Fibroblast of villous mesenchyme (primary cell): ENCODE results near the gene PLCL1. TPM values are rescaled to one million over a fixed set of nuclear protein-coding genes. Genes with fewer than 3 reads are reported as not detected.

ENCODE experiments used
- DNase-seq: peaks from one replicate; pipeline ENCODE4 v3.0.0-alpha.2; 2010; ENCODE audit warnings: low read depth
- H3K4me3 ChIP-seq: 2 replicates; pipeline ENCODE4 v1.5.1; 2011; ENCODE audit warnings: low read depth, mild to moderate bottlenecking, low read length
- CTCF ChIP-seq: IDR thresholded peaks from 2 replicates; pipeline ENCODE4 v1.5.1; 2012; ENCODE audit warnings: low read depth, mild to moderate bottlenecking, low read length; ENCODE audit not compliant: insufficient read depth
- total RNA-seq: library from RNA; depleted of rRNA; stranded (reverse); fragments of >200 nt; gene quantifications from 2 replicates; pipeline ENCODE4 v1.2.3, GENCODE V29; 2012

PLCL1 gene
- total RNA-seq, 1 donor = 0.43 TPM

DNA sequence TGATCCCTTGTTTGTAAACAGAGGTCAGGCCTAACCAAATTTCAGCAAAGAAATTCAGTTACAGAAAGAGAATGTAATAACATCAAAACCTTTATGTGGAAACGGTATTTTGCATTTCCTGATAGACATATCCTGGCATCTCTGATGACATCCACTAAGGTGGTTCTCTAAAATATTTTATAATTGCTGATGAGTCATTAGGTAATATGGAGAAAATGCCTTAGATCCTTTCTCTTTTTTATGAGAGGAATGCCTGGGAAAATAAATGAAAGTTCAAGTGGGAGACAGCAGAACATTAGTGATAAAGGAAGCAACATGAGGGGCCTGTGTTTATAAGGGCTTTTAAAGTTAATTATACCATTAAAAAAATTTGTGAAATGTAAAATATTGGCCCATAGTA lies 72.6 kb downstream of the PLCL1 start:
- no peak for DNase-seq
- H3K4me3 ChIP-seq = no peak overlapping the region
- TF ChIP-seq CTCF = no peak

DNA sequence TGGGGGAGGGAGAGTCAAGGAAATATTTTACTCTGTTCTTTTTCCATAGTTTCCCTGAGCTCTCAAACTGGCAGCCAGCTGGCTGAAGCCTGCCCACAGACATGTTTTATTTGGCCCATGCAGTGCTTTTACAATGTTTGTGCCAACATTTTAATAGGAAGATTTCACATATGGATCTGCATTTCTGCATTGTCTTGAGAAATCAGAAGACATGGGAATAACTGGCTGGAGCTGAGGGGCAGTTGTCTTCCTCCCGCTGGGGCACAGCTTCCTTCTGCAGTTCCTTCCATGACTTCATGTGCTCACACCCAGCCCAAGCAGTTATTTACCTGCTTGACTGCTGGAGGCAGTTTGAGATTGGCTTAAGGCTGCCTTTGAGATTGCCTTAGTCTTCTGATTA lies 74.4 kb downstream of the PLCL1 start:
- no peak for TF ChIP-seq CTCF
- no peak overlapping the region for H3K4me3 ChIP-seq
- no peak for DNase-seq

GRCh38 chr2:197879812-197880408 lies 75.5 kb downstream of the PLCL1 start:
- H3K4me3 ChIP-seq = no peak overlapping the region
- no peak for TF ChIP-seq CTCF
- DNase-seq = no peak

GRCh38 chr2:197883354-197884032 lies 79.1 kb downstream of the PLCL1 start:
- TF ChIP-seq CTCF = no peak
- H3K4me3 ChIP-seq = no peak overlapping the region
- no peak for DNase-seq

DNA sequence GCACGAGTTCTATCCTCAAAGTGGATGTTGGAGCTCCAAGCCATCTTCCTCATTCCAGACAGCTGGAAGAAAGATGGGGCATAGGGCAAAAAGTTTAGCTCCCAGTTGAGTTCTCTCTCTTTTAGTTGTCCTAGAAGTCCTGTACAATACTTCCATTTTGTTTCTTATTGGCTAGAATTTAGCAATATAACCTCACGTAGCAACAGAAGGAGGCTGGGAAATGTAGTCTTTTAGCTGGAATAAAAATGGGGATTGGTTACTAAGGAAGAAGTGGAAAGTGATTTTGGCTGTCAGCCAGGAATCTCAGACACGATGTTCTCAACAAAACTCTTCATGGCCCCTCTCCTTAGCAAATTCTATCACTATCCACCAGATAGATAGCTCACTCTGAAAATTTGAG lies 79.9 kb downstream of the PLCL1 start:
- no peak for TF ChIP-seq CTCF
- H3K4me3 ChIP-seq = no peak overlapping the region
- no peak for DNase-seq

DNA sequence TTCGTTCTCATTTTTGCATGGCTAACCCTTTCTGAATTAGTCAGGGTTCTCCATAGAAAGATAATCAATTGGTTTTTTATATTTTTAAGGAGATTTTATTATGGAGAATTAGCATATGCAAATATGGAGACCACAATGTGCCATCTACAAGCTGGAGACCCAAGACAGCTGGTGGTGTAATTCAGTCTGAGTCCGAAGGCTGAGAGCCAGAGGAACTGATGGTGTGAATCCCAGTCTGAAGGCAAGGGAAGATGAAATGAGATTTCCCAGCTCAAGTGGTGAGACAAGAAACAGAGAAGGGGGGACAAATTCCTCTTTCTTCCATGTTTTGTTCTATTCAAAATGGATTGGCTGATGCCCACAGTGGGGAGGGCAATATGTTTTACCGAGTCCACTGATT lies 80.7 kb downstream of the PLCL1 start:
- no peak for TF ChIP-seq CTCF
- DNase-seq = no peak
- H3K4me3 ChIP-seq = no peak overlapping the region

- no peak overlapping the region for H3K4me3 ChIP-seq
- TF ChIP-seq CTCF = no peak
- DNase-seq = no peak
These were observed 81.2 kb downstream of the PLCL1 start for GRCh38 chr2:197885587-197885986.
